Measurements from ENCODE around the gene TRAPPC10.
"Not testable (repeated sequence)": the region's sequence is repeated elsewhere in the genome, so short reads cannot be mapped to it uniquely, and the experiment has no call there.

GRCh38 chr21:44098507-44098906 is 86.4 kb downstream of the TRAPPC10 start:
- not testable (repeated sequence) for TF ChIP-seq CTCF (conservative IDR thresholded peaks at IDR 0.05; ENCODE audit: low read length); EZH2phosphoT487 (IDR thresholded peaks at IDR 0.05; ENCODE audit: borderline replicate concordance)
